GM12874 (cell line): ENCODE data around the gene STK11.

ENCODE experiments used
- CTCF ChIP-seq: IDR thresholded peaks from 2 replicates; pipeline ENCODE4 v1.5.1; 2011; ENCODE audit warnings: low read depth, mild to moderate bottlenecking, control low read depth, low read length, moderate library complexity; ENCODE audit not compliant: insufficient read depth

STK11 gene

GRCh38 chr19:1270854-1271527 lies 65.4 kb downstream of the STK11 start:
- TF ChIP-seq CTCF: no peak

- no peak for TF ChIP-seq CTCF
These were observed 66.2 kb downstream of the STK11 start for GRCh38 chr19:1271528-1272422.

- no peak for TF ChIP-seq CTCF
These were observed 67.1 kb downstream of the STK11 start for GRCh38 chr19:1272423-1273262.

- TF ChIP-seq CTCF: no peak
These were observed 67.9 kb downstream of the STK11 start for GRCh38 chr19:1273263-1274041.

GRCh38 chr19:1274081-1274851 lies 68.7 kb downstream of the STK11 start:
- TF ChIP-seq CTCF: no peak

- TF ChIP-seq CTCF: no peak
These were observed 69.3 kb downstream of the STK11 start for GRCh38 chr19:1274852-1275259.
